HL-60/S4 (cell line): ENCODE data around the gene GGNBP2.
"Not testable (repeated sequence)": the region's sequence is repeated elsewhere in the genome, so short reads cannot be mapped to it uniquely, and the experiment has no call there.

Experiments
- in situ Hi-C: fragments of 300-500 bp; cut with MboI; formaldehyde crosslinking; loops from 2 replicates; pipeline ENCODE4 v1.14.3; 2022; ENCODE audit warnings: low sequenced_read_pairs

Gene GGNBP2, protein sequence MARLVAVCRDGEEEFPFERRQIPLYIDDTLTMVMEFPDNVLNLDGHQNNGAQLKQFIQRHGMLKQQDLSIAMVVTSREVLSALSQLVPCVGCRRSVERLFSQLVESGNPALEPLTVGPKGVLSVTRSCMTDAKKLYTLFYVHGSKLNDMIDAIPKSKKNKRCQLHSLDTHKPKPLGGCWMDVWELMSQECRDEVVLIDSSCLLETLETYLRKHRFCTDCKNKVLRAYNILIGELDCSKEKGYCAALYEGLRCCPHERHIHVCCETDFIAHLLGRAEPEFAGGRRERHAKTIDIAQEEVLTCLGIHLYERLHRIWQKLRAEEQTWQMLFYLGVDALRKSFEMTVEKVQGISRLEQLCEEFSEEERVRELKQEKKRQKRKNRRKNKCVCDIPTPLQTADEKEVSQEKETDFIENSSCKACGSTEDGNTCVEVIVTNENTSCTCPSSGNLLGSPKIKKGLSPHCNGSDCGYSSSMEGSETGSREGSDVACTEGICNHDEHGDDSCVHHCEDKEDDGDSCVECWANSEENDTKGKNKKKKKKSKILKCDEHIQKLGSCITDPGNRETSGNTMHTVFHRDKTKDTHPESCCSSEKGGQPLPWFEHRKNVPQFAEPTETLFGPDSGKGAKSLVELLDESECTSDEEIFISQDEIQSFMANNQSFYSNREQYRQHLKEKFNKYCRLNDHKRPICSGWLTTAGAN

GRCh38 chr17:36544307-36545076 is at the start of gene GGNBP2:
GGNBP2 (plus strand) TSS chr17:36544919; CDS start chr17:36545725, 806 bp downstream.
- in situ Hi-C loops = no loop called here

DNA sequence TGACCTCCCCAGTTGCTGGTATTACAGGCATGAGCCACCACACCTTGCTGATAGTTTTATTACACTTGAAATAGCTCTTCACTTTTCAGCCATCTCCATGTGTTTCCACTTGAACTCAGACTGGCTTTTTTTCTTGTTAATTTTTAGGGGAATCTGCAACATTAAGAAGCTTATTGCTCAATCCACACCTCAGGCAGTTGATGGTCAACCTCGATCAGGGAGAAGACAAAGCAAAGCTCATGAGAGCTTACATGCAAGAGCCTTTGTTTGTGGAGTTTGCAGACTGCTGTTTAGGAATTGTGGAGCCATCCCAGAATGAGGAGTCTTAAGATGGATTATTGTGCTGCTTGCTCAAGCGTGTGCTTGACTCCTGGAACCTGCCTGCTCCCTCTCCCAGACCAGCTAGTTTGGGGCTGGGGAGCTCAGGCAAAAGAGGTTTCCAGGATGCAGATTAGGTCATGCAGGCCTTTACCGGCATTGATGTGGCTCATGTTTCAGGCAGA is 49.6 kb upstream of the GGNBP2 start:
- in situ Hi-C loops = loop anchor here (25.0 kb wide), 2 partner anchors 358 to 533 kb away; no protein-coding TSS in a partner anchor

DNA sequence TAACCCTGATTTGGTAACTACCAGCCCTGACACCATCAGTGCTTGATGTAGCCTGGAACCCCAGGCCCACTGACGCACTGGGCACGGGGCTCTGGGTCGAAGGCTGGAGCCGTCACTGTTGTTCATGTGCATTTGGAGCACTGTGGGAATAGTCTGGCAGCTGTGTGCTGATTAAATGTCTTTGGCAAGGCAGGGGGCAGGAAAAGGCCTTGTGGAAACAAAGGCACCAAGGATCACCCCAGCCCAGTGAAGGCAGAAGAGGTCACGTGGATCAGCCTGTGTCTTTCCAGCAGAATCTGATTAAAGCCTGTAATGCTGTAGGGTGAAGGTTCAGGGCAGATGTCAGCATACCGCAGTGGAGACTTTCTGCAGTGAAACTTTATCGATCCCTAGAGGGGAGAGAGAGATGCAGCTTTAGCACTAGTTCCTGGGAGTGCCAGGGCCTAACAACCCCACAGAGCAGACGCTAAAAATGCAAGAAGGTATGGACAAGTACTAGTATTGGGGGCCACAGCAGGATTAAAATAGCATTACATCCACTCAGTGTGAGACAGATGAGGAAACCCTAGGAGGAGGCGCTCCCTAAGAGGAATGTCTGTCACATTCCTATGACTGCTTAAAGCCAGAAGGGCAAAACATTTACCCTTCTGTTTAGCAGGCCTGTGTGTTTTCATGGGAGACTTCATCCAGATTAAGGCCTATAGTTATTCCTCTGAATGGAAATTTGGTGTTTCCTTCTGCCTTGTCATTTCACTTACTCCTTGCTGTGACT is 48.5 kb upstream of the GGNBP2 start:
- in situ Hi-C loops = loop anchor here (25.0 kb wide), 2 partner anchors 359 to 534 kb away; no protein-coding TSS in a partner anchor

DNA sequence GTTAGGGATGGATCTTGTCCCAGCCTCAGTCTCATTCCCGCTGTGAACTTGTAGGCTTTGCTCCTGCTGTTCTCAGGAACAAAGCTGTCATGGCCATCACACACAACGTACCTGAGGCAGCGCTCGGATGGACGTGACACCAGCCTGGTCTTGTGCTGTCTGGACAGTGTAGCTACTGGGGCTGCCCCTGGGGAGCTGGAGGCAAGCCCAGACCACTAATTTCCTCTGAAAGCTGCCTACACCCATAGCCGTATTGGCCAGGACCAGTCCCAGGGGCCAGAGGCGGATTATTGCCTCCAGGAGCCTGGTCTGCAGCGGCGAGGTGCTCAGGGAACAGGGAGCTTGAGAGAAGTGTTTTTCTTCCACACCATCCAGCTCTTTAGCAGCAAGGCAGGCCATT is 46.6 kb upstream of the GGNBP2 start:
- in situ Hi-C loops = loop anchor here (25.0 kb wide), 2 partner anchors 361 to 536 kb away; no protein-coding TSS in a partner anchor

DNA sequence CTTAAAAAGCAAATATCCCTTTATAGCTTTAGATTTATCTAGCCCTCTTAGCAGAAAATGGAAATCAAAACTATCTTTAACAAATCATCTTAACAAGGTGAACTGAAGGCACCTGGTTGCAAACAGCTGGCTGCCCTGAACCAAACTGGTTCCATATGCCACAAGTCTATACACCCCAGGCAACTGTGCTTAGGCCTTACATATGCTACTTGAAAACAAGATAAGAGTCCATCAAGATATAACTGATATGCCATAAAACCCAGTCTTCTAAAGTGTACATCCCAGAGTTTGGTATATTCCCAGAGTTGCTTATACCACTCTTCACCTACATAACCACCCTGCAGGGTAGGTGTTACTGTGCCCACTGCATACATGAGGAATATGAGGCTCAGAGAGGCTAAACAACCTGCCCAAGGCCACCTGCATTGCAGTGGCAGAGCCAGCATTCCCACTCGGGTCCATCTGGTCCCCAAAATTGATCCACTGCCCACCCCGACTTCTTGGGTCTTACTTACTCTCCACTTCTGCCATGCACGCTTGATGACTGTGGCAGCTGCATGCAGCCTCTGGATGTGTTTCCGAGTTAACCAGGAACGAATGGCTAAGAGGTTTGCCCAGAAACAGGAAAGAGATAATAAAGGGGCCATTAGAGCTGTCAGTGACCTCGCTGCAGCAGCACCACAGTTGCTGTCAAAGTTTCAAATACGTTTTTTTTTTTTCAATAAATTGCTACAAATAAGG is 46.0 kb upstream of the GGNBP2 start:
- in situ Hi-C loops = loop anchor here (25.0 kb wide), 2 partner anchors 361 to 536 kb away; no protein-coding TSS in a partner anchor

- in situ Hi-C loops = no loop called here
These were observed 43.9 kb upstream of the GGNBP2 start for GRCh38 chr17:36500745-36501225.

DNA sequence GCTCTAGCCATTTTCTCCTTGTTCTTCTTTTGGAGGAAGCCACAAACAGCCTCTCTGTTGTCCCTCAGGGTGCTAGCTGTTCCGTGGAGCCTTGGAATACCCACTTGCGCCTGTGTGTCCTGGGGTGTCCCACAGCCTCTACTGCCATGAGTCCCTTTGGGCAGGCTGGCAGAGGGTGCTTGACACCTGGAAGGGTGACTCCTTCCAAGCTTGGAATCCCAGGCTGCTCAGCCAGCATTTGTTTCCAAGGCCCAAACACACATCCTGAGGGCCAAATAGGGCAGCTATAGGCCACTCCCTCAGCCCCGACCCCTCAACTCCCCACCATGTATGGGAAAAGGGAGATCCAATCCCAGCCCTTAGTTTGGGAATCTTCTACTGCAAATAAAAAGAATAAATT is 43.4 kb upstream of the GGNBP2 start:
- in situ Hi-C loops = no loop called here

- in situ Hi-C loops = no loop called here
These were observed 42.8 kb upstream of the GGNBP2 start for GRCh38 chr17:36501963-36502362.

- in situ Hi-C loops = no loop called here
These were observed 41.1 kb upstream of the GGNBP2 start for GRCh38 chr17:36503456-36504155.

- in situ Hi-C loops = no loop called here
These were observed 40.6 kb upstream of the GGNBP2 start for GRCh38 chr17:36504156-36504545.

GRCh38 chr17:36505171-36505570 is 39.5 kb upstream of the GGNBP2 start:
- in situ Hi-C loops = no loop called here

DNA sequence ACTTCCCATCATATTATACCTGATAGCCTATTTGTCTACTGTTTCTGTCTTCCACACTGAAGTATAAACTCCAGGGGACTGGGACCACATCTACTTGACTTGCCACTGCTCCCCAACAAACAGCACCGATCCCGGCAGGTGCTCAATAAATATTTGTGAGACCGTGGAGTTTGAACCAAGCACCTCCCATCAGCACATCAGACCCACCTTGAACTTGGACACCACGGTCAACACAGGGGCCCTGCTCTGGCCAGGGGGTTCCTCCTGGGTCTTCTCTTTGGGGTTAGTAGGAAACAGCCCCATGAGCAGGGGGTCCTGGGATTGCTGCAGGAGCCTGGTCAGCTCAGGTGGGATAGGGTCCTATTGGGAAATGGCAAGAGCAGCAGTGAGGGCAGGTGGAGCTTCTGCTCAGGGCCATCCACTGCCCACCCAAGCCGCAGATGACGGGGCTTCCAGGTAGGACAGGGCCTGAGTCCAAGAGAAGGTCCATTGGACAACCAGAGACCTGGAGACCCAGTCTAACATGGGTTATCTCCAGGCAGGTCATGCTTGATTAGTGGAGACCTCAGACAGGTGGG is 38.4 kb upstream of the GGNBP2 start:
- in situ Hi-C loops = no loop called here

GRCh38 chr17:36506831-36507230 is 37.9 kb upstream of the GGNBP2 start:
- in situ Hi-C loops = no loop called here

DNA sequence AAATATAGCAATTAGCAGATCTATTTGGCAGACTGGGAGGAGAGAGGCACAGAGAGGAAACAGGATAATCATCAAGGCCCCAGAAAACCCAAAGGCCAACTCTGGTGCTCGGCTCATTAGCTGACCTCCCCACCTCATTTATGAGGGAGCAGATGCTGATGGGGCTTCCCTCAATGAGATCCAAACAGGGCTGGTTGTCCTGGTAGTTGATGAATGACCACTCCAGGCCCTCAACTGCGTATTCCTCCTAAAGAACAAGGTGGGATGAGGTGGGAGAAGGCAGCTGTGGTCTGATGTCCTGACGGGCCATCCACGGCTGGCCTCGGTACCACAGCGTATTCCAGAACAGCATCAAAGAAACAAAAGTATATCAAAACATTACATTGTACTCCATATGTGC is 37.5 kb upstream of the GGNBP2 start:
- in situ Hi-C loops = no loop called here

GRCh38 chr17:36508439-36508838 is 36.3 kb upstream of the GGNBP2 start:
- in situ Hi-C loops = not testable (repeated sequence)

- in situ Hi-C loops = no loop called here
These were observed 35.3 kb upstream of the GGNBP2 start for GRCh38 chr17:36509272-36509985.

DNA sequence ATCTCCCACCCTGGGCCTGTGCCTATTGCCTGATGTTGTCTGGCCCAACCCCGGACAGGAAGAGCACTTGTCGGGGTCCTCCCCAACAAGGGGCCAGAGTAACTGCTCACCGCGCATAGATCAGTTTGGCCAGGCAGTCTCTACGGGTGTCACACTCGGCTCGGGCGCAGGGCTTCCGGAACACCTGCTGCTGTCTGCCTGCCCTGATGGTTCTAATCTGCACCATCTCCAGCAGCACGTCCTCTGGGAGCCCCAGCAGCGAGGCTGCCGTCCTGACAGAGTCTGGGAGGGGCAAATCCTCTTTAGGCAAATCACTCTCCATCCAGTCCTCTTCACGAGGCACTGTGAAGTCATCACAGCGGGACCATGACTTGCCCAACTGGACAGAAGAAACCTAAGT is 34.1 kb upstream of the GGNBP2 start:
- in situ Hi-C loops = no loop called here

- in situ Hi-C loops = no loop called here
These were observed 33.5 kb upstream of the GGNBP2 start for GRCh38 chr17:36511216-36511615.
